Naive thymus-derived CD4-positive, alpha-beta T cell (primary cell): ENCODE measurements around the gene KRTAP12-2. TPM values are rescaled to one million over a fixed set of nuclear protein-coding genes. Genes with fewer than 3 reads are reported as not detected.

Experiments used
- ATAC-seq: fragments of 150-1000 bp; cut with Tn5 transposase; 2 replicates; pipeline ENCODE4 v1.10.0; 2021; ENCODE audit warnings: mild to moderate bottlenecking, moderate library complexity
- CTCF ChIA-PET: fragments of 350-600 bp; sonication (Branson Sonifier 250); formaldehyde crosslinking; loops from one replicate; lab custom pipeline; 2021; ENCODE audit warnings: antibody characterized with exemption; lab: Charles Lee
- POLR2A ChIA-PET: fragments of 350-600 bp; sonication (Branson Sonifier 250); formaldehyde crosslinking; loops from one replicate; lab custom pipeline; 2021; ENCODE audit warnings: antibody characterized with exemption, inconsistent platforms; lab: Charles Lee
- DNase-seq, 9 donors: peaks; one replicate each; pipeline versions ENCODE4 v3.0.0 to v3.0.0-alpha.2; 2020 to 2022; ENCODE audit warnings: mixed read lengths in 1 of 9
- H3K27ac ChIP-seq: one replicate; pipeline ENCODE4 v1.7.0; 2013; ENCODE audit warnings: mild to moderate bottlenecking, low read depth, low read length, moderate library complexity
- H3K27me3 ChIP-seq, 2 donors: one replicate each; pipeline ENCODE4 v1.7.0; 2013; ENCODE audit warnings: low read length in 2 of 2, mild to moderate bottlenecking in 2 of 2, moderate library complexity in 2 of 2; ENCODE audit not compliant: control insufficient read depth in 2 of 2, insufficient read depth in 2 of 2
- H3K36me3 ChIP-seq, 3 experiments: 1 replicate in 2 of 3; 2 replicates in 1 of 3; pipeline ENCODE4 v1.7.0; 2013; ENCODE audit warnings: low read length in 3 of 3, mild to moderate bottlenecking in 3 of 3, moderate library complexity in 1 of 3; ENCODE audit not compliant: insufficient read depth in 3 of 3, control insufficient read depth in 2 of 3
- H3K4me1 ChIP-seq, 2 donors: one replicate each; pipeline ENCODE4 v1.7.0; 2013; ENCODE audit warnings: low read length in 2 of 2, mild to moderate bottlenecking in 2 of 2, moderate library complexity in 1 of 2; ENCODE audit not compliant: control insufficient read depth in 2 of 2, insufficient read depth in 2 of 2
- H3K4me3 ChIP-seq: 2 replicates; pipeline ENCODE4 v1.7.0; 2013; ENCODE audit warnings: mild to moderate bottlenecking, low read length
- H3K9me3 ChIP-seq, 3 experiments: 1 replicate in 2 of 3; 2 replicates in 1 of 3; pipeline ENCODE4 v1.7.0; 2013; ENCODE audit warnings: low read length in 3 of 3; ENCODE audit not compliant: control insufficient read depth in 2 of 3
- H3K27ac Mint-ChIP-seq, 9 donors: one replicate each; pipeline ENCODE4 v1.8.0; 2020 to 2022; ENCODE audit warnings: mixed read lengths in 9 of 9, mild to moderate bottlenecking in 8 of 9, moderate library complexity in 5 of 9, inconsistent platforms in 2 of 9
- H3K27me3 Mint-ChIP-seq, 5 donors: one replicate each; pipeline ENCODE4 v1.8.0; 2021 to 2022; ENCODE audit warnings: mixed read lengths in 5 of 5, mild to moderate bottlenecking in 1 of 5
- H3K36me3 Mint-ChIP-seq, 5 donors: one replicate each; pipeline ENCODE4 v1.8.0; 2020 to 2022; ENCODE audit warnings: mixed read lengths in 5 of 5, mild to moderate bottlenecking in 3 of 5, inconsistent platforms in 1 of 5
- H3K4me1 Mint-ChIP-seq, 7 donors: one replicate each; pipeline ENCODE4 v1.8.0; 2020 to 2022; ENCODE audit warnings: mixed read lengths in 7 of 7, mild to moderate bottlenecking in 3 of 7, inconsistent platforms in 1 of 7
- H3K4me3 Mint-ChIP-seq, 10 donors: one replicate each; pipeline ENCODE4 v1.8.0; 2020 to 2022; ENCODE audit warnings: mild to moderate bottlenecking in 10 of 10, mixed read lengths in 10 of 10, moderate library complexity in 6 of 10, inconsistent platforms in 2 of 10
- H3K9me3 Mint-ChIP-seq, 11 donors: one replicate each; pipeline ENCODE4 v1.8.0; 2020 to 2022; ENCODE audit warnings: mixed read lengths in 11 of 11, mild to moderate bottlenecking in 4 of 11, inconsistent platforms in 1 of 11, moderate library complexity in 1 of 11
- intact Hi-C, 2 donors: fragments of 100-400 bp; cut with micrococcal nuclease; formaldehyde crosslinking; loops; one replicate each; pipeline ENCODE4 v1.15.1; 2023
- polyA plus RNA-seq, 2 donors: library from polyadenylated mRNA; unstranded; fragments of 300-500 nt; fragmentation: Illumina TruSeq; gene quantifications; one replicate each; pipeline ENCODE4 v1.2.3, GENCODE V29; 2021
- total RNA-seq, 6 experiments: library from RNA in 5 of 6; stranded (reverse) in 5 of 6; gene quantifications; 1 replicate in 5 of 6; 2 replicates in 1 of 6; pipeline ENCODE4 v1.2.3 and lab custom pipeline; 2021 to 2026

KRTAP12-2 gene
- total and polyA plus RNA-seq, 7 experiments from 2014 or later = not detected

DNA sequence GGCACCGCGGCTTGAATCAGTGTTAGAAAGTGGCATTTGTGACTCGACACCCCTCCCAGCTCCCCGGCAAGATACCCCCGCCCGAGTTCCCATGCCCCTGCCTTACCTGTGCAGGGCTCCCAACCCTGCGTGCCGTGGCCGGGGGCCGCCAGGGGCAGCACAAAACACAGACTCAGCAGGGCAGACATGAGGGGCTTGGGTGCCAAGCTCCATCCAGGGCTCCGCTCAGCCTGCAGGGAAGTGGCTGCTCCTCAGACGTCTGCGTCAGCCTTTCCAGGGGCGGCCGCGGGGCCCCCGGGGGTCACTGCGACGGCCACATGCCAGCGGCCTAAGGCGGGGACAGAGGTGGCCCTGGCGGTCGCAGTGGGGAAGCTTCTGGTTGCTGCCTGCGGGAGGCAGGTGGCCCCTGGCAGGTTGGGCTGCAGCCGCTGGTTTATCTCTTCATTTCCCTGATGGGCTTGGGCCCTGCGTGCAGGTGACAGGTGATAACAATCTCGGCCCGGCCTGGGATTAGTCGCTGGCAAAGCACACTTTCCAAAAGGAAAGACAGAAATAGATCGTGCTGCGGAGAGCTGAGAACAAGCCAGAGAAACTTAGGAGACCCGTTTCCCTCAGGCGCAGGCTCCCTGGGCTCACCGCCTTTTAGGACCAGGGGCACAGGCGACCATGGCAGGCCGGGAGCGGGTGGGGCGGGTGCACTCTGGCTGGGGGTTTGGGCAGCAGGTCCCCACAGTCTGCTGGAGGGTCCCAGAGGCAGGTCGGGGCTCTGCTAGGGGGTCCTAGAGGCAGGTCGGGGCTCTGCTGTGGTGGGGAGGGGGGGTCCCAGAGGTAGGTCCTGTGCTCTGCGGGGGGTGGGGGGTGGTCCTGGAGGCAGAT is 44.8 kb upstream of the KRTAP12-2 start, which contains the start of gene TSPEAR:
TSS of gene TSPEAR (minus strand) at position 246 of the 876 bp plus-strand sequence. CDS start at position 188, 58 bp downstream.
- H3K27ac Mint-ChIP-seq = peak within 1 kb of the TSS in 2 of 9 donors; percentile 18 to 62
- Histone ChIP-seq H3K4me3 (peak within 1 kb of the TSS; percentile 5), H3K9me3 (peaks cover 0 to 2% (median 0%) of the 10 kb centered on the region in 3 experiments), H3K4me1 (peaks cover 25 to 34% of the 10 kb centered on the region in 2 donors), H3K27me3 (peaks cover 8 to 26% of the 10 kb centered on the region in 2 donors), H3K27ac (no peak within 1 kb of the TSS), H3K36me3 (no peaks in the 10 kb centered on the region)
- peaks cover 0 to 12% (median 6%) of the 10 kb centered on the region in 11 donors for H3K9me3 Mint-ChIP-seq
- H3K27me3 Mint-ChIP-seq = peaks cover 56 to 92% (median 67%) of the 10 kb centered on the region in 5 donors
- ChIA-PET POLR2A (interaction anchor here (0.6 kb wide), 1 partner anchor 14 kb away, joined by 4 read pairs; no protein-coding TSS in a partner anchor), CTCF (interaction anchor here (1.1 kb wide), 1 partner anchor 31 kb away, joined by 4 read pairs; no protein-coding TSS in a partner anchor)
- peaks cover 0 to 9% (median 5%) of the 10 kb centered on the region in 5 donors for H3K36me3 Mint-ChIP-seq
- intact Hi-C loops = loop anchor here in 1 of 2 donors (5.0 kb wide), 2 partner anchors 94 to 129 kb away; partner anchors contain the start of gene KRTAP10-5
- ATAC-seq (no peak), DNase-seq (no peak)
- H3K4me1 Mint-ChIP-seq = peaks cover 13 to 52% (median 27%) of the 10 kb centered on the region in 7 donors
- H3K4me3 Mint-ChIP-seq = peak within 1 kb of the TSS in 9 of 10 donors; percentile 38 to 80 (median 73)

DNA sequence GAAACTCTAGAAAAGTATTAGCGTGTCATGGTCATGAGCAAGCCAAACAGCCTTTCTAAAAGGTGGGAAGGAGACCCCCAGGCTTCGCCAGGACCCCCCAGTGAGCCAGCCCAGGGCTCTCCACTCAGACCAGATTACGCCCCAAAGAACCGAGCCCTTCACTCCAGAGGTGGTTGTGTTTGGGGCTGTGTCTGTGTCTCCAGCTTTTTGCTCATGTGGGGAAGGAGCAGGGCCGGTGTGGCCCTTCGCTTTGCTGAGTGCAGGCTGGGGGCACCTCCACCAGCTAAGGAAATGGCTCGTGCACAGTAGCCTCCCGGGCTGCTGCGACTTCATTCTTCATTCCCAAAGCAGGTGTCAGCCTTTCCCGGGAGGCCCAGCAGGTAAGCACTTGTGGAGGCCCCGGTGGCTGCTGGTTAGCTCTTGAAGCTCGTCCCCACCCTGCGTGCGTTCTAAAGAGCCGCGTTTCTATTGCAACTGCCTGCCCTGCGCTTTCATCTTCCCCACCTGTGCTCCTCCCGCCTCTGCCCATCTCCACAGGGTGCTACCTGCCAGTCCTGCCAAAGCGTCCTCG is 44.1 kb upstream of the KRTAP12-2 start:
- DNase-seq (no peak), ATAC-seq (no peak)
- peaks cover 25 to 34% of the 10 kb centered on the region in 2 donors for H3K4me1 ChIP-seq
- H3K27ac ChIP-seq = no peak overlapping the region
- ChIA-PET CTCF (no interaction called here), POLR2A (interaction anchor here (0.6 to 1.1 kb wide), 2 partner anchors 14 to 200 kb away, joined by 3 to 4 read pairs; no protein-coding TSS in a partner anchor)
- Mint-ChIP-seq H3K27me3 (peaks cover 63 to 95% (median 74%) of the 10 kb centered on the region in 5 donors), H3K4me3 (peak overlapping the region in 9 of 10 donors; percentile 38 to 80 (median 73)), H3K27ac (peak overlapping the region in 2 of 9 donors; percentile 18 to 62), H3K4me1 (peaks cover 11 to 52% (median 27%) of the 10 kb centered on the region in 7 donors), H3K9me3 (peaks cover 0 to 13% (median 7%) of the 10 kb centered on the region in 11 donors), H3K36me3 (peaks cover 0 to 10% (median 3%) of the 10 kb centered on the region in 5 donors)
- H3K27me3 ChIP-seq = peaks cover 8 to 32% of the 10 kb centered on the region in 2 donors
- peaks cover 0 to 3% (median 0%) of the 10 kb centered on the region in 3 experiments for H3K36me3 ChIP-seq
- peak overlapping the region; percentile 5 for H3K4me3 ChIP-seq
- intact Hi-C loops = loop anchor here in 1 of 2 donors (5.0 kb wide), 2 partner anchors 94 to 129 kb away; partner anchors contain the start of gene KRTAP10-5
- H3K9me3 ChIP-seq = peaks cover 0 to 9% (median 4%) of the 10 kb centered on the region in 3 experiments

DNA sequence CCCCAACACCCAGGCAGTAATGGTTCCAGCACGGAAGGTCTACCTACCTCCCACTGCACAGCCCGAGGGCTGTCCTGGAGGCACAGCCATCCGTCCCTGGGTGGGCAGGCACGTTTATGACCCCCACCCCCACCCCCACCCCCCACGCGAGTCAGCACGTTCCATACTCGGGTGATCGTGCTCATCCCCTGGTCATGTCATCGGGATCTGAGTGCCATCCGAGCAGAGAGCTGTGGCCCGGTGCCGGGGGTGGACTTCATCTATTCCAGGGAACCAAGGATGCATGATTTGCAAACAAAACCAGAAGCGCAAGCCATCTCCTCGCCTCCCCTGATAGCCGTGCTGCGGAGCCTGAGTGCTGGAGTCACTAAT is 43.6 kb upstream of the KRTAP12-2 start:
- intact Hi-C loops = loop anchor here in 1 of 2 donors (5.0 kb wide), 2 partner anchors 93 to 128 kb away; partner anchors contain the start of gene KRTAP10-5
- no peak overlapping the region for H3K4me3 ChIP-seq
- ChIA-PET POLR2A (interaction anchor here (1.1 to 1.4 kb wide), 3 partner anchors 53 to 199 kb away, joined by 3 to 4 read pairs (median 3); partner anchors contain the start of gene KRTAP12-3), CTCF (no interaction called here)
- ATAC-seq (no peak), DNase-seq (no peak)
- H3K9me3 Mint-ChIP-seq = peaks cover 0 to 16% (median 10%) of the 10 kb centered on the region in 11 donors
- H3K9me3 ChIP-seq = peaks cover 0 to 10% (median 4%) of the 10 kb centered on the region in 3 experiments
- peaks cover 11 to 52% (median 27%) of the 10 kb centered on the region in 7 donors for H3K4me1 Mint-ChIP-seq
- no peak overlapping the region for H3K27ac ChIP-seq
- H3K27me3 Mint-ChIP-seq = peaks cover 67 to 93% (median 77%) of the 10 kb centered on the region in 5 donors
- H3K36me3 ChIP-seq = peaks cover 0 to 3% (median 0%) of the 10 kb centered on the region in 3 experiments
- peaks cover 0 to 10% (median 0%) of the 10 kb centered on the region in 5 donors for H3K36me3 Mint-ChIP-seq
- H3K27me3 ChIP-seq = peaks cover 8 to 32% of the 10 kb centered on the region in 2 donors
- peaks cover 25 to 34% of the 10 kb centered on the region in 2 donors for H3K4me1 ChIP-seq
- H3K27ac Mint-ChIP-seq = no peak overlapping the region
- peak overlapping the region in 9 of 10 donors; percentile 31 to 80 (median 72) for H3K4me3 Mint-ChIP-seq

DNA sequence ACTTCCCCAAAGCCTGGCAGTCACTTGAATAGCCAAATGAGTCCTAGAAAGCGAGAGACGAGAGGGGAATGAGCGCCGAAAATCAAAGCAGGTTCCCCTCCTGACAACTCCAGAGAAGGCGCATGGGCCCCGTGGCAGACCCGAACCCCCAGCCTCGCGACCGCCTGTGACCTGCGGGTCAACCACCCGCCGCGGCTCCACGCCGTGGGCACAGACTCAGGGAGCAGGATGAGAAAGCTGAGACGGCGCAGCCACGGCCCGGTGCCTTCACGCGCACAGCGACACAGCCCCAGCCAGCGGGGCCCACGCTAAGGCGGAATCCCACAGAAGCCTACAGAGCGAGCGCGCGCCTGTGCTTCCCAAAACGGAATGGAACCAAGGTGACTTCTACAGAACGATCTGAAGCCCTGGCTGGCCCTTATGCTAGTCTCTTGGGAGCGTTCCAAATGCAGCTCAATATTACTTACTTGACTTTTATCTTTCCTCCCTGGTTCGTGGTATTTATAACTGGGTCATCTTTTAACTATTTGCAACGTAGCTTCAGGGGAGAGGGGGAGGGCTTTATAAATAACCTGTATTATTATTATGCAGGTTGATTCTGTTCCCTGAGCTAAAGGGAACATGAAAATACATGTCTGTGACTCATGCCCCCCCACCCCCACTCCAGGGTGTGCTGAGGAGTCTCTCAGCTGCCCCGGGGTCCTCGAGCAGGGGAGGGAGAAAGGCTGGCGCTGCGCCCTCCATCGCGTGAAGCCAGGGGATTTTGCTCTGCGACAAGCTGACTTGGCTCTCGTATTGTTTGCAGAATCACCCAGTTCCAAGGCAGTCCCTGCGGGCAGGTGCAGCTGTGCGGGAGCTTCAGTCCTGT is 42.9 kb upstream of the KRTAP12-2 start:
- H3K27me3 ChIP-seq = peaks cover 8 to 32% of the 10 kb centered on the region in 2 donors
- ChIA-PET POLR2A (interaction anchor here (1.1 to 1.4 kb wide), 3 partner anchors 52 to 199 kb away, joined by 3 to 4 read pairs (median 3); partner anchors contain the start of gene KRTAP12-3), CTCF (no interaction called here)
- H3K4me3 ChIP-seq = peak overlapping the region; percentile 20
- Mint-ChIP-seq H3K4me1 (peaks cover 9 to 46% (median 27%) of the 10 kb centered on the region in 7 donors), H3K9me3 (peaks cover 0 to 19% (median 14%) of the 10 kb centered on the region in 11 donors), H3K4me3 (peak overlapping the region; percentile 39 to 82 (median 72)), H3K36me3 (peaks cover 0 to 13% (median 3%) of the 10 kb centered on the region in 5 donors), H3K27me3 (peaks cover 70 to 93% (median 79%) of the 10 kb centered on the region in 5 donors), H3K27ac (peak overlapping the region in 2 of 9 donors; percentile 9 to 23)
- peaks cover 0 to 3% (median 0%) of the 10 kb centered on the region in 3 experiments for H3K36me3 ChIP-seq
- no peak overlapping the region for H3K27ac ChIP-seq
- intact Hi-C loops = loop anchor here (1.0 to 5.0 kb wide), 4 partner anchors 15 to 127 kb away; partner anchors contain the start of genes KRTAP10-5 (in 1 of the 2) and KRTAP12-3 (in 1 of the 2)
- ATAC-seq (peak; percentile 58), DNase-seq (peak in 2 of 9 donors; percentile 13 to 32)
- H3K9me3 ChIP-seq = peaks cover 0 to 11% (median 4%) of the 10 kb centered on the region in 3 experiments
- H3K4me1 ChIP-seq = peaks cover 25 to 34% of the 10 kb centered on the region in 2 donors

DNA sequence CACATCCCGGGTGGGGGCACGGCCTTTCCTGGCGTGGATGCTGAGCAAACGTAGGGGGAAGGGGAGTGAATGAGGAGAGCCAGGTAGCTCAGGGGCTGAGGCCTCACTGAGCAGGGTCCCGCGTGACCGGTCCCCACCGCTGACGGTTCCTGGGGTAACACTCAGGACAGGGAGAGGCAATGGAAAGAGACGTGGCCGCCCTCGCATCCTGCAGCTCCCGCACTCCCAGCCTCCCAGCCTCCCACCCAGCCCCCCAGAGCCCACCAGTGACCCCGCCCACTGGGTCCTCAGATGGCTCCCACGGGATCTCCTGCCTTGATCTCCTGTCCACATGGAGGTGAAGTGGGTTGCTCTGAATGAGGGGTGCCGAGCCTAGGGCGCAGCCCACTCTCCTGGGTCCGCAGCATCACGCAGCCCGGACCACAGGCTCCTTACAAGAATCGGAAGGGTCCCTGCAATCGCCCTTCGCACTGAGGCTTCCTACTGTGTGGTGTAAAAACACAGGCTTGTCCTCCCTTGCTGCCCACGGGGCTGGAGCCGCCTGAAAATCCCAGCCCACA is 42.2 kb upstream of the KRTAP12-2 start:
- no peak overlapping the region for H3K4me3 ChIP-seq
- H3K36me3 ChIP-seq = peaks cover 0 to 3% (median 0%) of the 10 kb centered on the region in 3 experiments
- H3K27me3 Mint-ChIP-seq = peaks cover 69 to 93% (median 78%) of the 10 kb centered on the region in 5 donors
- H3K27ac ChIP-seq = no peak overlapping the region
- ATAC-seq (no peak), DNase-seq (no peak)
- peaks cover 0 to 11% (median 3%) of the 10 kb centered on the region in 5 donors for H3K36me3 Mint-ChIP-seq
- CTCF ChIA-PET = no interaction called here
- POLR2A ChIA-PET = interaction anchor here (1.3 to 1.4 kb wide), 2 partner anchors 51 to 90 kb away, joined by 3 to 4 read pairs; partner anchors contain the start of gene KRTAP12-3
- H3K4me1 ChIP-seq = peaks cover 25 to 34% of the 10 kb centered on the region in 2 donors
- peaks cover 0 to 24% (median 14%) of the 10 kb centered on the region in 11 donors for H3K9me3 Mint-ChIP-seq
- peaks cover 0 to 17% (median 4%) of the 10 kb centered on the region in 3 experiments for H3K9me3 ChIP-seq
- H3K27me3 ChIP-seq = peaks cover 8 to 32% of the 10 kb centered on the region in 2 donors
- intact Hi-C loops = loop anchor here (1.0 to 2.0 kb wide), 2 partner anchors 16 to 52 kb away; partner anchors contain the start of gene KRTAP12-3 (in 1 of the 2)
- peak overlapping the region in 8 of 10 donors; percentile 66 to 82 (median 73) for H3K4me3 Mint-ChIP-seq
- peaks cover 6 to 44% (median 26%) of the 10 kb centered on the region in 7 donors for H3K4me1 Mint-ChIP-seq
- H3K27ac Mint-ChIP-seq = peak overlapping the region in 2 of 9 donors; percentile 23 to 38
